ENCODE measurements around the gene GGA1. TPM values are rescaled to one million over a fixed set of nuclear protein-coding genes. Genes with fewer than 3 reads are reported as not detected.
A peak's percentile ranks its signal among the peaks of the same experiment; 100 is the strongest.

GGA1 gene
- total RNA-seq, 1 donor from 2014 or later = 88.6 TPM

GRCh38 chr22:37616201-37617083 is 7.8 kb downstream of the GGA1 start:
- no peak for DNase-seq (ENCODE audit: low read depth, low spot score)
- Mint-ChIP-seq H3K27ac (ENCODE audit: unreplicated experiment) (no peak overlapping the region), H3K9me3 (no peaks in the 10 kb centered on the region), H3K36me3 (ENCODE audit: low read depth) (peaks cover 7% of the 10 kb centered on the region), H3K27me3 (ENCODE audit: low read depth) (no peaks in the 10 kb centered on the region), H3K4me3 (no peak overlapping the region), H3K4me1 (peaks cover under 1% of the 10 kb centered on the region)
- TF ChIP-seq, protein P1, sequence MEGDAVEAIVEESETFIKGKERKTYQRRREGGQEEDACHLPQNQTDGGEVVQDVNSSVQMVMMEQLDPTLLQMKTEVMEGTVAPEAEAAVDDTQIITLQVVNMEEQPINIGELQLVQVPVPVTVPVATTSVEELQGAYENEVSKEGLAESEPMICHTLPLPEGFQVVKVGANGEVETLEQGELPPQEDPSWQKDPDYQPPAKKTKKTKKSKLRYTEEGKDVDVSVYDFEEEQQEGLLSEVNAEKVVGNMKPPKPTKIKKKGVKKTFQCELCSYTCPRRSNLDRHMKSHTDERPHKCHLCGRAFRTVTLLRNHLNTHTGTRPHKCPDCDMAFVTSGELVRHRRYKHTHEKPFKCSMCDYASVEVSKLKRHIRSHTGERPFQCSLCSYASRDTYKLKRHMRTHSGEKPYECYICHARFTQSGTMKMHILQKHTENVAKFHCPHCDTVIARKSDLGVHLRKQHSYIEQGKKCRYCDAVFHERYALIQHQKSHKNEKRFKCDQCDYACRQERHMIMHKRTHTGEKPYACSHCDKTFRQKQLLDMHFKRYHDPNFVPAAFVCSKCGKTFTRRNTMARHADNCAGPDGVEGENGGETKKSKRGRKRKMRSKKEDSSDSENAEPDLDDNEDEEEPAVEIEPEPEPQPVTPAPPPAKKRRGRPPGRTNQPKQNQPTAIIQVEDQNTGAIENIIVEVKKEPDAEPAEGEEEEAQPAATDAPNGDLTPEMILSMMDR (conservative IDR thresholded peaks at IDR 0.05) = no peak

GRCh38 chr22:37617431-37617830 is 8.8 kb downstream of the GGA1 start:
- Mint-ChIP-seq H3K4me1 (no peaks in the 10 kb centered on the region), H3K27ac (ENCODE audit: unreplicated experiment) (no peak overlapping the region), H3K9me3 (no peaks in the 10 kb centered on the region), H3K27me3 (ENCODE audit: low read depth) (no peaks in the 10 kb centered on the region), H3K36me3 (ENCODE audit: low read depth) (peaks cover 7% of the 10 kb centered on the region), H3K4me3 (peak overlapping the region; percentile 39)
- TF ChIP-seq, protein P1 (conservative IDR thresholded peaks at IDR 0.05) = no peak
- DNase-seq (ENCODE audit: low read depth, low spot score) = no peak

DNA sequence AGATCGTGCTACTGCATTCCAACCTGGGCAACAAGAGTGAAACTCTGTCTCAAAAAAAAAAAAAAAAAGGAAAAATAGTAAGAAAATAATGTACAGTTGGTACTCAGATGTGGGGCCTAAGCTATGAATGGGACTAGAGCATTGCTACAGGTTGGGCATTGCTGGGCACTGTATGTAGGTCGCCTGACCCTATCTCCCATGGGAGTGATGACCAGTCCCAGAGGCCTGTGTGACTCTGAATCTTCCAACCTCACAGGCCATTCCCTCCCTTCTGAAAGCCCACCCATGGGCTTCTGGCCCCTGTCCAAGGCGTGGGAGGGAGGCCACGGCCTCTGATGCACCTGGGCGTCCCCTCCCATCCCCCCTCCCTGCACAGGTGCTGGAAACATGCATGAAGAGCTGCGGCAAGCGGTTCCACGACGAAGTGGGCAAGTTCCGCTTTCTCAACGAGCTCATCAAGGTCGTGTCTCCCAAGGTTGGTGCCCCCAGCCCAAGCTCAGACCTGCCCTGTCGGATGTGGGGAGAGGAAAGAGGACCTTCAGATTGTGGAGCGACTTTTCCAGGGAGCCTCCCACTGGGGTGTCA is 9.5 kb downstream of the GGA1 start:
- H3K9me3 Mint-ChIP-seq = no peaks in the 10 kb centered on the region
- peaks cover 7% of the 10 kb centered on the region for H3K36me3 Mint-ChIP-seq (ENCODE audit: low read depth)
- H3K27ac Mint-ChIP-seq (ENCODE audit: unreplicated experiment) = no peak overlapping the region
- DNase-seq (ENCODE audit: low read depth, low spot score) = no peak
- no peaks in the 10 kb centered on the region for H3K27me3 Mint-ChIP-seq (ENCODE audit: low read depth)
- no peak overlapping the region for H3K4me3 Mint-ChIP-seq
- TF ChIP-seq, protein P1 (conservative IDR thresholded peaks at IDR 0.05) = no peak
- H3K4me1 Mint-ChIP-seq = no peaks in the 10 kb centered on the region

- Mint-ChIP-seq H3K27ac (ENCODE audit: unreplicated experiment) (no peak overlapping the region), H3K4me3 (no peak overlapping the region), H3K36me3 (ENCODE audit: low read depth) (peaks cover 8% of the 10 kb centered on the region), H3K9me3 (no peaks in the 10 kb centered on the region), H3K4me1 (peaks cover 2% of the 10 kb centered on the region), H3K27me3 (ENCODE audit: low read depth) (no peaks in the 10 kb centered on the region)
- DNase-seq (ENCODE audit: low read depth, low spot score) = no peak
- TF ChIP-seq, protein P1 (conservative IDR thresholded peaks at IDR 0.05) = no peak
Observed at GRCh38 chr22:37618674-37619073, 10.0 kb downstream of the GGA1 start.

GRCh38 chr22:37619991-37620390 is 11.4 kb downstream of the GGA1 start:
- Mint-ChIP-seq H3K4me1 (peaks cover 5% of the 10 kb centered on the region), H3K36me3 (ENCODE audit: low read depth) (peaks cover 5% of the 10 kb centered on the region), H3K9me3 (no peaks in the 10 kb centered on the region), H3K4me3 (no peak overlapping the region), H3K27me3 (ENCODE audit: low read depth) (no peaks in the 10 kb centered on the region), H3K27ac (ENCODE audit: unreplicated experiment) (no peak overlapping the region)
- TF ChIP-seq, protein P1 (conservative IDR thresholded peaks at IDR 0.05) = no peak
- DNase-seq (ENCODE audit: low read depth, low spot score) = no peak

Measured in neural crest cell (in vitro differentiated cells).